ENCODE results near the gene CKS2.

CKS2 gene

DNA sequence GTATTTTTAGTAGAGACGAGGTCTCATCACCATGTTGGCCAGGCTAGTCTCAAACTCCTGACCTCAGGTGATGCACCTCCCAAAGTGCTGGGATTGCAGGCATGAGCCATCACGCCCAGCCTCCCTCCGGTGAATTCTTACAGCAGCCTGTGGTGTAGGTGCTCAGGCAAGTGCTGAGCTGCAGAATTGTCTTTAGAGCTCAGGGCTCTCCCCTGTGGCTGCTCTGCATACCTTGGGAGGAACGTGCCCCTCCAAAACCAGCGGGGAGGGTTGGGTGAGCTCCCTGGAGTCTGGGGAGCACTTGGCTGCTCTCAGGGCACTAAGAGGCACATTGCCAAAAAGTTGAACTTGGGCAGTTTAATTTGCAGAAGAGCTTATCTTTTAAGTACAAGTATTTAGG lies 36.7 kb downstream of the CKS2 start:
- no peak for DNase-seq
- Histone ChIP-seq H3K27ac (no peak overlapping the region), H3K27me3 (ENCODE audit: insufficient read depth, low read depth, severe bottlenecking) (no peaks in the 10 kb centered on the region), H3K4me3 (ENCODE audit: low read depth, low read length) (no peak overlapping the region), H3K36me3 (peaks cover 83% of the 10 kb centered on the region), H3K9me3 (ENCODE audit: severe bottlenecking) (no peaks in the 10 kb centered on the region)
- TF ChIP-seq, protein P1, sequence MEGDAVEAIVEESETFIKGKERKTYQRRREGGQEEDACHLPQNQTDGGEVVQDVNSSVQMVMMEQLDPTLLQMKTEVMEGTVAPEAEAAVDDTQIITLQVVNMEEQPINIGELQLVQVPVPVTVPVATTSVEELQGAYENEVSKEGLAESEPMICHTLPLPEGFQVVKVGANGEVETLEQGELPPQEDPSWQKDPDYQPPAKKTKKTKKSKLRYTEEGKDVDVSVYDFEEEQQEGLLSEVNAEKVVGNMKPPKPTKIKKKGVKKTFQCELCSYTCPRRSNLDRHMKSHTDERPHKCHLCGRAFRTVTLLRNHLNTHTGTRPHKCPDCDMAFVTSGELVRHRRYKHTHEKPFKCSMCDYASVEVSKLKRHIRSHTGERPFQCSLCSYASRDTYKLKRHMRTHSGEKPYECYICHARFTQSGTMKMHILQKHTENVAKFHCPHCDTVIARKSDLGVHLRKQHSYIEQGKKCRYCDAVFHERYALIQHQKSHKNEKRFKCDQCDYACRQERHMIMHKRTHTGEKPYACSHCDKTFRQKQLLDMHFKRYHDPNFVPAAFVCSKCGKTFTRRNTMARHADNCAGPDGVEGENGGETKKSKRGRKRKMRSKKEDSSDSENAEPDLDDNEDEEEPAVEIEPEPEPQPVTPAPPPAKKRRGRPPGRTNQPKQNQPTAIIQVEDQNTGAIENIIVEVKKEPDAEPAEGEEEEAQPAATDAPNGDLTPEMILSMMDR (IDR thresholded peaks at IDR 0.05; ENCODE audit: low read depth, low read length), result no peak

DNA sequence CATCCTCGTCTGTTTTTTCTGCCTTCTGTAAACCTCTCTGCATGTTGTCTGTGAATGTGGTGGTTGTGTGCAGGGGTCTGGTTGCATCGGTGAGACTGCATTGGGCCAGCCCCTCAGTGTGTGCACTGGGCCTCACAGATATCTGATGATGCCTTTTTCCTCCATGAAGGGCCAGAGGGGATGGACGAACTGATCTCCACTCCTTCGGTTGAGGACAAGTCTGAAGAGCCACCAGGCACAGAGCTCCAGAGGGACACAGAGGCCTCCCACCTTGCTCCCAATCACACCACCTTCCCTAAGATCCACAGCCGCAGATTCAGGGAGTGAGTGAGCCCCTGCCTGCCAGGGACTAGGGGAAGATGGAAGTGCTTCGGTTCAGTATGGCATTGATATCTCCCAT lies 38.6 kb downstream of the CKS2 start:
- TF ChIP-seq, protein P1 (IDR thresholded peaks at IDR 0.05; ENCODE audit: low read depth, low read length), result no peak
- no peaks in the 10 kb centered on the region for H3K9me3 ChIP-seq (ENCODE audit: severe bottlenecking)
- peaks cover 80% of the 10 kb centered on the region for H3K36me3 ChIP-seq
- H3K27me3 ChIP-seq (ENCODE audit: insufficient read depth, low read depth, severe bottlenecking), result no peaks in the 10 kb centered on the region
- no peak overlapping the region for H3K4me3 ChIP-seq (ENCODE audit: low read depth, low read length)
- no peak for DNase-seq
- H3K27ac ChIP-seq, result no peak overlapping the region

DNA sequence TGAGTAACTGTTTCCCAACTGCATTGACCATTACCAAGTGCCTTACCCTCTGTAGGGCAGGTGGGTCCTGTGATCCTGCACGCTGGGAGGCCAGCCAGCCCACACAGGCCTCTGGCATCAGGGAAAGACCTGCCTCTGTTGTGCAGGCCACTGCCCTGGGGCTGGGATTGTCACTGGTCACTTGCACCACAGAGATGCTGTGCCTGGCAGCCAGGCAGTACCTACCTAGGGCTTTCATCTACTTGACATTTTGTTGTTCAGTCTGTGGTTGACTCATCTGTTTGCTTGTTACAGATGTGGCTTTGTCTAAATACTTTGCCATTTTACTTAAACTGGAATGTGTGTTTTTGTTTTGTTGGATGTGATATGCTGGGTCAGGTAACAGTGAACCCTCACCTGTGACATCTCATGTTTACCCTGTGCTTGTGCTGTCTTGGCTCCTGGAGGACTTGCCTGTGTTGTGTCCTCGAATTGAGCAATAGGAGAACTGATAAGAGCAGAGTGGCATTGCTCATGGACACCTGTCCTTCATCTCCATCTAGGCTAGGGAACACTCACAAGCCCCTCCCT lies 40.1 kb downstream of the CKS2 start:
- DNase-seq, result no peak
- TF ChIP-seq, protein P1 (IDR thresholded peaks at IDR 0.05; ENCODE audit: low read depth, low read length), result no peak
- no peak overlapping the region for H3K27ac ChIP-seq
- H3K9me3 ChIP-seq (ENCODE audit: severe bottlenecking), result no peaks in the 10 kb centered on the region
- no peak overlapping the region for H3K4me3 ChIP-seq (ENCODE audit: low read depth, low read length)
- no peaks in the 10 kb centered on the region for H3K27me3 ChIP-seq (ENCODE audit: insufficient read depth, low read depth, severe bottlenecking)
- H3K36me3 ChIP-seq, result peaks cover 85% of the 10 kb centered on the region

DNA sequence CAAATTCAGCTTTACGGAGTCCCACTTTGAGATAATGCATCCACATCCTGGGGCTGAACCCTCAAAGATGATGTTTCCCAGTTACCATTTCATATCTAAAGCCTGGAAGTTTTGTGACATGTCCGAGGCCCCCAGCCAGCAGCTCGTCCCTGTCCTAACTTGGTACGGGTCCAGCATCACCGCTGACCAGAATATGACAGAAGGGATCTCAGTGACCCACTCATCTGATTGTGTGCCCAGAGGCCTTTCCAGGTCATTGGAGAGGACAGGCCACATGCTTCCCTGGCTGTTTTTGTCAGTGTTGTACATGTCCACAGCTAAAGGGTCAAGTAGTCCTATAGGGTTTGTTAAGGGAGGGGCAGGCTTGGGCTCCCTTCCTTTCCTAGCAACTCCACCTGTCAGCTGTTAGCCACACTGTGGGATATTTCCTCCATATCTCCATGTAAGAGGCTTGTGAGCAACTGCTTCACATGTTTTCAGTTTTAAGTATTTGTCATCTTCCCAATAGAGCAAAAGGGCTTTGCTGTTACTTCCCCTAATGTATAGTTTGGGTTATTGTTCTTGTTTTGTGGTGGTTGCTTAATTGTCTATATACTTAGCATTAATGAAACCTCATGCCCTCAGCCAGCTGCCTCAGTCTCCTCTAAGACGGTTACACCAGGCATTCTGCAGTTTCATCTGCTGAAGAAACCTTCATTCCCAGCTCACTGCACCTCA lies 40.7 kb downstream of the CKS2 start:
- Histone ChIP-seq H3K36me3 (peaks cover 84% of the 10 kb centered on the region), H3K9me3 (ENCODE audit: severe bottlenecking) (no peaks in the 10 kb centered on the region)
- no peak for DNase-seq

GRCh38 chr9:89352451-89352850 lies 41.5 kb downstream of the CKS2 start:
- H3K27me3 ChIP-seq (ENCODE audit: insufficient read depth, low read depth, severe bottlenecking), result no peaks in the 10 kb centered on the region
- TF ChIP-seq, protein P1 (IDR thresholded peaks at IDR 0.05; ENCODE audit: low read depth, low read length), result no peak
- H3K27ac ChIP-seq, result no peak overlapping the region
- H3K9me3 ChIP-seq (ENCODE audit: severe bottlenecking), result no peaks in the 10 kb centered on the region
- peaks cover 82% of the 10 kb centered on the region for H3K36me3 ChIP-seq
- no peak overlapping the region for H3K4me3 ChIP-seq (ENCODE audit: low read depth, low read length)
- no peak for DNase-seq

More for the DNA sequence above, 40.7 kb downstream of the CKS2 start:
- Histone ChIP-seq H3K4me3 (ENCODE audit: low read depth, low read length) (no peak overlapping the region), H3K27me3 (ENCODE audit: insufficient read depth, low read depth, severe bottlenecking) (no peaks in the 10 kb centered on the region), H3K27ac (no peak overlapping the region)
- TF ChIP-seq, protein P1 (IDR thresholded peaks at IDR 0.05; ENCODE audit: low read depth, low read length), result no peak

All from WERI-Rb-1 (cell line).